OCI-LY7 (cell line): Measurements from ENCODE around the gene UBE2K. TPM values are rescaled to one million over a fixed set of nuclear protein-coding genes. Genes with fewer than 3 reads are reported as not detected.
A peak's percentile ranks its signal among the peaks of the same experiment; 100 is the strongest.
"Not testable (repeated sequence)": the region's sequence is repeated elsewhere in the genome, so short reads cannot be mapped to it uniquely, and the experiment has no call there.

Experiments used
- BruUV-seq: library from RNA; stranded (reverse); fragments of 400-500 nt; replicated peaks from 2 replicates; lab custom pipeline; 2021; lab: Mats Ljungman, UMichigan
- CTCF ChIA-PET: fragments of 300-600 bp; sonication (Branson Sonifier 250); formaldehyde crosslinking; loops from one replicate; lab custom pipeline; 2022; ENCODE audit warnings: antibody characterized with exemption; ENCODE audit not compliant: unreplicated experiment; lab: Charles Lee
- POLR2A ChIA-PET: fragments of 300-600 bp; sonication (Branson Sonifier 250); formaldehyde crosslinking; loops from one replicate; lab custom pipeline; 2022; ENCODE audit warnings: antibody characterized with exemption; lab: Charles Lee
- DNase-seq: peaks from one replicate; pipeline ENCODE4 v3.0.0-alpha.2; 2015; ENCODE audit warnings: low spot score
- H2AFZ ChIP-seq: fragments of 200-600 bp; sonication (generic), shearing (Covaris generic); 2 replicates; pipeline ENCODE4 v1.6.1; 2014; ENCODE audit warnings: mild to moderate bottlenecking, antibody characterized with exemption, low read length, moderate library complexity
- H3K27ac ChIP-seq: fragments of 200-600 bp; sonication (generic); 2 replicates; pipeline ENCODE4 v1.5.1; 2014; ENCODE audit warnings: mixed run types, low read depth, mild to moderate bottlenecking, moderate library complexity, low read length, inconsistent platforms; ENCODE audit not compliant: poor library complexity, severe bottlenecking
- H3K36me3 ChIP-seq: fragments of 200-600 bp; sonication (generic); 2 replicates; pipeline ENCODE4 v1.6.1; 2014; ENCODE audit warnings: mild to moderate bottlenecking, antibody characterized with exemption, low read length, moderate library complexity, mixed read lengths; ENCODE audit not compliant: insufficient read depth
- H3K4me1 ChIP-seq: fragments of 200-600 bp; sonication (generic); 2 replicates; pipeline ENCODE4 v1.5.1; 2014; ENCODE audit warnings: mild to moderate bottlenecking, low read length; ENCODE audit not compliant: insufficient read depth, poor library complexity, severe bottlenecking
- H3K4me2 ChIP-seq: fragments of 200-600 bp; sonication (generic); 2 replicates; pipeline ENCODE4 v1.6.1; 2014; ENCODE audit warnings: mild to moderate bottlenecking, low read length
- H3K4me3 ChIP-seq: fragments of 200-600 bp; sonication (generic); 2 replicates; pipeline ENCODE4 v1.5.1; 2014; ENCODE audit warnings: mild to moderate bottlenecking, low read depth, low read length; ENCODE audit not compliant: poor library complexity, severe bottlenecking
- H3K79me2 ChIP-seq: fragments of 200-600 bp; sonication (generic); 2 replicates; pipeline ENCODE4 v1.6.1; 2016; ENCODE audit warnings: low read depth, mild to moderate bottlenecking, low read length, moderate library complexity, mixed read lengths; ENCODE audit not compliant: insufficient read depth
- H3K9me2 ChIP-seq: fragments of 200-600 bp; sonication (generic); 2 replicates; pipeline ENCODE4 v1.6.1; 2016; ENCODE audit warnings: mild to moderate bottlenecking, low read length, mixed read lengths; ENCODE audit not compliant: insufficient read depth
- H3K9me3 ChIP-seq: fragments of 200-600 bp; sonication (generic); 2 replicates; pipeline ENCODE4 v1.6.1; 2014; ENCODE audit warnings: mild to moderate bottlenecking, mixed run types, low read length, mixed read lengths
- H4K20me1 ChIP-seq: fragments of 200-600 bp; sonication (generic); 2 replicates; pipeline ENCODE4 v1.6.1; 2014; ENCODE audit warnings: mild to moderate bottlenecking, antibody characterized with exemption, low read length, moderate library complexity, mixed read lengths; ENCODE audit not compliant: insufficient read depth
- CTCF ChIP-seq: fragments of 200-600 bp; sonication (generic); conservative IDR thresholded peaks from 2 replicates; pipeline ENCODE4 v1.5.1; 2014; ENCODE audit warnings: mild to moderate bottlenecking, antibody characterized with exemption, low read length, moderate library complexity, mixed read lengths
- EZH2phosphoT487 ChIP-seq: fragments of 200-600 bp; sonication (generic); IDR thresholded peaks from 2 replicates; pipeline ENCODE4 v1.6.1; 2018; ENCODE audit warnings: low read depth, borderline replicate concordance, mild to moderate bottlenecking, mixed run types, antibody characterized with exemption, low read length, moderate library complexity, mixed read lengths
- intact Hi-C: fragments of 100-400 bp; cut with micrococcal nuclease; formaldehyde crosslinking; loops from one replicate; pipeline ENCODE4 v1.10.0; 2022; ENCODE audit not compliant: unreplicated experiment
- total RNA-seq, 2 experiments: library from RNA; depleted of rRNA in 1 of 2; stranded (reverse); fragments of >200 nt in 1 of 2; shearing (Covaris generic) in 1 of 2; gene quantifications; 2 replicates each; pipeline ENCODE4 v1.2.3, GENCODE V29; 2014 to 2022

Gene UBE2K
- total RNA-seq, 2 experiments from 2014 or later = 20.8 to 88.0 TPM

GRCh38 chr4:39699687-39700409, 1.9 kb downstream of the UBE2K start:
- CTCF ChIA-PET = no interaction called here

GRCh38 chr4:39700554-39700953, 2.6 kb downstream of the UBE2K start:
- TF ChIP-seq EZH2phosphoT487 (no peak), CTCF (no peak)
- H3K9me3 ChIP-seq = no peaks in the 10 kb centered on the region
- H3K36me3 ChIP-seq = peaks cover 31% of the 10 kb centered on the region
- intact Hi-C loops = no loop called here
- H3K4me2 ChIP-seq = peak overlapping the region; percentile 82
- H3K27ac ChIP-seq = no peak overlapping the region
- TSS peak; percentile 47 for BruUV-seq
- peak overlapping the region; percentile 98 for H3K4me3 ChIP-seq
- no peak for DNase-seq
- ChIA-PET CTCF (no interaction called here), POLR2A (interaction anchor here (0.6 to 1.3 kb wide), 8 partner anchors 8 to 861 kb away, joined by 3 to 7 read pairs (median 4); no protein-coding TSS in a partner anchor)
- H2AFZ ChIP-seq = no peak overlapping the region
- peaks cover 25% of the 10 kb centered on the region for H4K20me1 ChIP-seq
- peaks cover 29% of the 10 kb centered on the region for H3K4me1 ChIP-seq
- H3K79me2 ChIP-seq = peaks cover 76% of the 10 kb centered on the region
- H3K9me2 ChIP-seq = no peaks in the 10 kb centered on the region

More at GRCh38 chr4:39699687-39700409, 1.9 kb downstream of the UBE2K start:
- peaks cover 29% of the 10 kb centered on the region for H3K4me1 ChIP-seq
- peak; percentile 30 for DNase-seq
- H3K4me2 ChIP-seq = peak overlapping the region; percentile 82
- H4K20me1 ChIP-seq = peaks cover 22% of the 10 kb centered on the region
- H2AFZ ChIP-seq = no peak overlapping the region
- H3K4me3 ChIP-seq = peak overlapping the region; percentile 98
- POLR2A ChIA-PET = interaction anchor here (0.6 to 2.1 kb wide), 9 partner anchors 7 to 861 kb away, joined by 3 to 8 read pairs (median 4); no protein-coding TSS in a partner anchor
- TF ChIP-seq CTCF = no peak
- H3K9me3 ChIP-seq = no peaks in the 10 kb centered on the region
- peaks cover 69% of the 10 kb centered on the region for H3K79me2 ChIP-seq
- no peaks in the 10 kb centered on the region for H3K9me2 ChIP-seq
- H3K27ac ChIP-seq = no peak overlapping the region
- BruUV-seq = no TSS peak
- H3K36me3 ChIP-seq = peaks cover 24% of the 10 kb centered on the region
- intact Hi-C loops = loop anchor here (5.0 kb wide), 5 partner anchors 87 to 607 kb away; partner anchors contain the start of gene N4BP2

GRCh38 chr4:39702716-39703115, 4.8 kb downstream of the UBE2K start:
- CTCF ChIA-PET = no interaction called here
- Histone ChIP-seq H3K9me3 (no peaks in the 10 kb centered on the region), H3K4me1 (peaks cover 16% of the 10 kb centered on the region), H3K4me3 (no peak overlapping the region), H3K79me2 (peaks cover 94% of the 10 kb centered on the region), H2AFZ (no peak overlapping the region), H3K27ac (no peak overlapping the region), H4K20me1 (peaks cover 25% of the 10 kb centered on the region), H3K9me2 (no peaks in the 10 kb centered on the region), H3K36me3 (peaks cover 44% of the 10 kb centered on the region), H3K4me2 (no peak overlapping the region)
- intact Hi-C loops = no loop called here
- POLR2A ChIA-PET = no interaction called here
- TF ChIP-seq EZH2phosphoT487 = no peak
- TF ChIP-seq CTCF = no peak
- no peak for DNase-seq
- no TSS peak for BruUV-seq

- peaks cover 11% of the 10 kb centered on the region for H3K4me1 ChIP-seq
- H3K4me2 ChIP-seq, BruUV-seq, intact Hi-C loops, H2AFZ ChIP-seq, DNase-seq, H3K9me3 ChIP-seq, H3K27ac ChIP-seq, H3K9me2 ChIP-seq, H3K4me3 ChIP-seq, CTCF ChIA-PET: not testable (repeated sequence)
- H3K79me2 ChIP-seq = peaks cover 96% of the 10 kb centered on the region
- H3K36me3 ChIP-seq = peaks cover 44% of the 10 kb centered on the region
- POLR2A ChIA-PET = interaction anchor here (0.6 to 1.1 kb wide), 5 partner anchors 12 to 295 kb away, joined by 3 to 6 read pairs (median 3); no protein-coding TSS in a partner anchor
- peaks cover 19% of the 10 kb centered on the region for H4K20me1 ChIP-seq
Measured at GRCh38 chr4:39704789-39705188, 6.9 kb downstream of the UBE2K start.
